Activated CD4-positive, alpha-beta T cell treated with anti-CD3 and anti-CD28 coated beads, Interleukin-2, Interleukin-4, amounts not matched to agents 100 ng/mL and 50 ng/mL, durations not matched to agents 16 hours and 8 hours (primary cell): ENCODE results near the gene KCNG2.
"Not testable (repeated sequence)": the region's sequence is repeated elsewhere in the genome, so short reads cannot be mapped to it uniquely, and the experiment has no call there.

ENCODE experiments used
- DNase-seq: peaks from one replicate; pipeline ENCODE4 v3.0.0-alpha.2; 2020; ENCODE audit warnings: low spot score

KCNG2 gene

DNA sequence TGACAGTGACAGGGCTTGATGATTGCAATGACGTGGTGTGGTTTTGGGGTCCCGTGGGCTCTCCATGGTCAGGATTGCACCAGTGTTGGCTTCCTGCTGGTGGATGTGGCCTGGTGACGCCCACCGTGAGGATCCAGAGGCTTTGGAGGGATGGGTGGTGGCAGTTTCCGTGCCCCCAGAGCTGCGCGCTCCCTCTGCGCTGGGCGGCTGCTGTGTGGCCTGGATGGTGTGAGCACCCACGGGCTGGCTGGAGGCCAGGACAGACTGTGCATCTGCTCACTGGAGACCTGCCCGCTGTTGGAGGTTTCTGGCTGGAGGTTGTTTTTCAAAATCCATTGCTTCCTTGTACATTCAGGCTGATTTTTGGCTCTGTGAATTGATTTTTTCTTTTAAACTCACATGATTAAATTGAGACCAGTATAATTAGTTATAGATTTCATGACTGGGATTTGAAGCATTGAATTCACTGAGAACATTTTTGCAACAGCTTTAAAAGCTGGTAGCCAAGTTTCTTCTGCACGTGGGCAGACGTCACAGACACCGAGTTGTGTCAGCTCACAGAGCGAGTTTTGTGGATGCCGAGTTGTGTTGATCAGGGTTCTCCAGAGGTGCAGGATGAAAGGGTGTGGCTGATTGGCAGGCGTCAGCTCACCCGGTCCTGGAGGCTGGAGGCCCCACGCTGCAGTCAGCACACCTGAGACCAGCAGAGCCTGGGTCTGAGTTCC is 72.7 kb downstream of the KCNG2 start:
- DNase-seq, result no peak

GRCh38 chr18:79871026-79871390 is 73.3 kb downstream of the KCNG2 start:
- no peak for DNase-seq

- DNase-seq, result no peak
Measured at GRCh38 chr18:79871481-79872091, 73.8 kb downstream of the KCNG2 start.

- DNase-seq, result no peak
Measured at GRCh38 chr18:79872527-79873444, 75.0 kb downstream of the KCNG2 start.

- DNase-seq, result no peak
Measured at GRCh38 chr18:79873449-79874110, 75.8 kb downstream of the KCNG2 start.

- no peak for DNase-seq
Measured at GRCh38 chr18:79874553-79875530, 77.1 kb downstream of the KCNG2 start.

DNA sequence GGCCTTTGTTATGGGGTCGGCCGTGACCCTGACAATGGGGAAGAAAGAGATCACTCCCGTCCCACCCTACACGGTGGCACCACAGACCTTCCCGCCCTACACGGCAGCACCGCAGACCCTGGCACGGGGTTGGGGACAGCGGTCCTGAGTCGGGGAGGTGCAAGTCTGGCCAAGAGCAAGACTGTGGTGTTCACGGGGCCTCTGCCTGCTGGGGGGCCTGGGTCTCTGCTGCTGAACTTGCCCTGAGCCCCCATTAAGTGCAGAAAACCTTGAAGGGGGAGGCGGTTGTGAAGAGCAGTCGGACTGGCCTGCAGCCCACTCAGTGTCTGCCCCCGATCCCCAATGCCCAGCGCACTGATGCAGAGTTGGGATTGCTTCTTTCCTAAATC is 77.8 kb downstream of the KCNG2 start:
- no peak for DNase-seq

GRCh38 chr18:79875931-79876461 is 78.3 kb downstream of the KCNG2 start:
- DNase-seq, result no peak

- DNase-seq, result no peak
Measured at GRCh38 chr18:79876497-79876896, 78.8 kb downstream of the KCNG2 start.

GRCh38 chr18:79877163-79878091 is 79.7 kb downstream of the KCNG2 start:
- DNase-seq, result no peak

- not testable (repeated sequence) for DNase-seq
Measured at GRCh38 chr18:79878246-79878645, 80.5 kb downstream of the KCNG2 start.

- DNase-seq, result no peak
Measured at GRCh38 chr18:79878741-79879378, 81.1 kb downstream of the KCNG2 start.

- DNase-seq, result no peak
Measured at GRCh38 chr18:79879566-79879965, 81.8 kb downstream of the KCNG2 start.

DNA sequence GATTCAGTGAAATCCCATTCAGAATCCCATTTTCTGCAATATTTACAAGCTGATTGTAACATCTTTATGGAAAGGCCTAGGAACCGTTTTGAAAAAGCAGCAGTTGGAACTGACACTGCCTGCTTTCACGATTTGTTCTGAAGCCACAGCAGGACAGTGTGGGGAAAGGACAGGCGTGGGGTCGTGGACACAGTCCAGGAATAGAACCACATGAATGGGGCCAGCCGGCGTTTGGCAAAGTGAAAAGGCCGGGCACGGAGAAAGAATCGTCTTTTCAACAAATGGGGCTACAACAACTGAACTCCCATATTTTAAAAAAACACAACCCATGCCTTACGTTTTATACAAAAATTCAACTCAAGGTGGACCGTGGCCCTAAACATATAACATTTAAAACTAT is 84.0 kb downstream of the KCNG2 start:
- DNase-seq, result no peak

- DNase-seq, result no peak
Measured at GRCh38 chr18:79882522-79883241, 84.9 kb downstream of the KCNG2 start.

GRCh38 chr18:79883461-79884293 is 85.9 kb downstream of the KCNG2 start:
- DNase-seq, result no peak

GRCh38 chr18:79884294-79884962 is 86.7 kb downstream of the KCNG2 start:
- DNase-seq, result no peak
